HG03558 (cell line): ENCODE measurements around the gene DLX3.

ENCODE experiments used
- ATAC-seq: cut with Tn5 transposase; IDR thresholded peaks from one replicate; pipeline ENCODE4 v1.9.1; 2021; ENCODE audit warnings: moderate number of reproducible peaks; ENCODE audit not compliant: unreplicated experiment; ENCODE audit errors: extremely low read depth

The DLX3 gene

DNA sequence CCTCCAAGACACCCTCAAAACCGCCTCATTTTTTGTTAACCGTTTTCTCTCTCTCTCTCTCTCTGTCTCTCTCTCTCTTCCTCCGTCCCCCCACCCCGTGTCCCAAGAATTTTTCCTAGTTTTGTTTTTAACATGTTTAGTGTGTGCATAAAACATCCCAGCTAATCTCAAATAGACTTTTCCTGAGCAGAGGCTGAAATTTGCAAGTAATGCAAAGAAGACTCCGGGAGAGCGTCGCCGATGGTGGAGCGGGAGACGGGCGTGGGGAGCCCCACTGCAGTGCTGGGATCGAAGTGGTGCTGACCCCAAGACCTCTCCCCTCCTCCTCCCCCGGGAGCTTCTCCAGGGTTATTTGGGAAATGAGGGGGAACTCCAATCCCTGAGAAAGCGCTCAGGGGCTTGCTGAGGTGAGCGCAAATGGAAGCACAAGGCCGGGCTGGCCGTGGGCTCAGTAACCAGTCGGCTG is 30.7 kb downstream of the DLX3 start:
- ATAC-seq: no peak

DNA sequence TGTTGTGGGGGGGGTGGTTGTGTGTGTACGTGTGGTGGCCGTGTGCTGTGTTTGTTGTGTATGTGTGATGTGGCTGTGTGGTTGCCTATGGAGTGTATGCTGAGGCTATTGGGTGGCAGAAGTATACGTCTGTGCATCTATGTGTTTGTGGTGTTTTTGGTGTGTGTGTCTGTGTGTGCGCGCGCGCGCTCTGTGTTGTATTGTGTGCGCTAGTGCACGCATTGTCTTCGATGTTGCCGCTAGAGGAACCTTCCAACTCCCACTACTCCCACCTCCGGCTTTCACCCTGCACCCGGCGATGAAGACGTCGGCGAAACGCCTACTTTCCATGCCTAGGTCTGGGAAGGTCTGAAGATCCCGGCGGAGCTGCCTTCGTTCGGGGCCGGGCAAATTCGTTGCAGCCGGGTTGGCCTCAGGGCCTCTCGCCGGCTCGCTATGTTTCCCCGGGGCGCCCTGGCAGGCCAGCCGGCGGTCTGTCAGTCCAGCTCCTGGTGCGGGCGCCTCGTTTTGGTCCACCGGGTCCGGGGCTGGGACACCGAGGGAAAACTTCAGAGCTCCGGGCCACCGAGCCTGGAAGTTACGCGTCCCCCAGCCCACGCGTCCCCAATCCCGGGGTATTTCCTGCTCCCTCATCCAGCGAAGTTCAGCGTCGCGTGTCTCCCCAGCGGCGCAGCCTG is 31.3 kb downstream of the DLX3 start:
- ATAC-seq: no peak

DNA sequence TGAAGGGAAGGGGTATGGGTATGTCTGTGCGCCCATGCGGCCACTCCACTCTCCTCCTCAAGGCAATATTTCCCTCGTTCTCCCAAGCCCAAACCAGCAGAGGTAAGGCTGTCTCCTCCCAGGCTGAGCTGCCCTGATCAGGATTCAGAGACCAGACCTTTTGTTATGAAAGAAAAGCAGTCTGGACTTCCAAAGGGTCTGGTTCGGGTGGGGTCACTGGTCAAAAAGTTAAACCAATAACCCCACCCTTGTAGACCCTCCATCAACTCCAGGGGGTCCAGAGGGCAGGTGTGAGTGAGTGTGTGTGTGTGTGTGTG is 31.8 kb downstream of the DLX3 start:
- ATAC-seq: no peak

DNA sequence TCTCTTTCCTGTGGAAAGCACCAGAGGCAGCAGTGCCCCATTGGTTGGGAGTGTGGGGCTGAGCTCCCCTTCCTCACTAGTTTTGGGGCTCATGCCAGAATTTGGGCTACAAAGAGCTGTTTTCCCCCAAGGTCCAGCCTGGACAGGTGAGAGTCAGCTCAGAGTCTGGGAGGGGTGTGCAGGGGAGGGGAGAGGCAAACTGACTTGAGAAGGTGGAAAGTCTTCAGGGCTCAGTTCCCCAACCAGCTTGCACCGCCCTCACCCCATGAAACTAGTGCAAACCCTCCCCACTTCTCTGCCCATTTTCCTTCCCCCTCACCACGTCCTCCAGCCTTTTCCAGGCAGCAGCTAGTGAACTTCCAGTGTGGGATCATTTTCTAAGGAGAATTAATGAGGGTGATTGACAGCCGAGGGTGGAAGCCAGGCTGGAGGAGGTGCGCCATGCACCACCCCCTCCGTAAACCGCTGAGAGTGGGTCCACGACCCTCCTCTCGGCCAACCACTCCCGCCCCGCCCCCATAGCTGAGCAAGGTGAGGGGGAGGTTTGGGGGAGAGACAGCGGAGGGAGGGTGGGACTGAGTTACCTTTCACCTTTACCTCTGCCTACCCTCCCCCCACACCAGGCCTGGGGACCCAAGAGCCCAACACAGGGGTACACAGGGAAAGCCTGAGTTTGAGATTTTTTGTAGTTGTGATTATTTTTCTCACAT is 32.3 kb downstream of the DLX3 start:
- ATAC-seq: no peak

DNA sequence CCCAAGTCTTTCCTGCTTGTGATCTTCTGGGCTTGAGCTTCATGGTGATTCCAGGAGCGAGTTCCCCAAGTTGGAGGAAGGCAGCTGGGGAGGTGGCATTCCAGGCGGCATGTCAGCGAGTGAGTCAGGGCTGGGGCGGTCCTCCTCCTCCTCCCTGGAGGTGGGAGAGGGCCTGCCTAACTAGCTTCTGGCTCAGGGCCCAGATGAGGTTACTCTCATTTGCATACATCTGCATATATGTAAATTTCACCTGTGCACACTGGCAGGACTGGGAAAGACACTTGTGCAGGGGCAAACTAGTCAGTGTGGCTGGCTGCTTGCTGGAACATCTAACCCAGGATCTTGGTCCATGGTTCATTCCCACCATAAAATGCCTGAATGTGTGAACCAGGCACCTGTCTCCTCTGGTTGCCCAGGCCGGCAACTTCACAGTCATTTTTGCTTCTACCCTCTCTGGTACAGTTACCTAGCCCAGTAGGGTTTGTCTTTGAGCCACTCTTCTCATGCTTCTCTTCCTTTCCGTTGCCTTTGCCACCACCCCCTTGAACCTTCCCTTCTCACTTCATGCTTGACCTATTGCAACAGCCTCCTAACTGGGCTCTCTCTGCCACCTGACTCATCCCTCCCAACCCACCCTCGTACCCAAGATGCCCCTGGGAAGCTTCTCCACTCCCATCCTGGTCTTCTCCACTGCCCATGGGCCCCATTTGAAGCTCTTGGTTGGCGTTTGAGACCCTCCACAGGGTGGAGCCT is 35.7 kb downstream of the DLX3 start:
- no peak for ATAC-seq

DNA sequence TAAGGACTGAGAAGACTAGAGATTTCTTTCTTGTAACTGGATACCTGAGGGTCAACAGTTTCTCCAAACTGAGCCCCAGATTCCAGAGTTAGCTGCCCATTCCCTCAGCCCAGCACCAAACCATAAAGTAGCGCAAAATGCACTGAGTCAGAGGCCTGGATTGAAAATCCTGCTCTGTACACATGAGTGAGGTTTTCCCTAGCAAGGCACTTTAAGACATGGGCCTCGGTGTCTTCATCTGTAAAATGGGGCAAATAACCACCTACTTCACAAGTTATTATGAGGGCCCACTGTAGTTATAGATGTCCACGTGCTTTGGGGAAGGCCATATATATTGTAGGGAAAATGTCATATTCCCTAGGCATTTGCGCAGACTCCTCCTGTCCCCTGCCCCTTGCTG is 36.3 kb downstream of the DLX3 start:
- ATAC-seq: no peak

DNA sequence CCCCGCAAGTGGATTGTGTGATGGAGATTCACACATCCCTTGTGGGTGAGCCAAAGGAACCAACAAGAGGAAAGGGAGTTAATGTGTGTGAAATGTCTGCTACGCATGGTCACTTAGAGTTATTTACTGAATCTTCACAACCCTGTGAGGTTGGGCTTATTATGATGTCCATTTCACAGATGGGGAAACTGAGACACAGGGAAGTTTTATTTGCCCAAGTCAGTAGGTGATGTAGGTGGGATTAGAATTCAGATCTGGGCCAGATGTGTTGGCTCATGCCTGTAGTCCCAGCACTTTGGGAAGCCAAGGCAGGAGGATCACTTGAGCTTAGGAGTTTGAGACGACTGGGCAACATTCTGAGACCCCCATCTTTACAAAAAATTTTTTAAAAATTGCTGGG is 37.7 kb downstream of the DLX3 start:
- no peak for ATAC-seq

DNA sequence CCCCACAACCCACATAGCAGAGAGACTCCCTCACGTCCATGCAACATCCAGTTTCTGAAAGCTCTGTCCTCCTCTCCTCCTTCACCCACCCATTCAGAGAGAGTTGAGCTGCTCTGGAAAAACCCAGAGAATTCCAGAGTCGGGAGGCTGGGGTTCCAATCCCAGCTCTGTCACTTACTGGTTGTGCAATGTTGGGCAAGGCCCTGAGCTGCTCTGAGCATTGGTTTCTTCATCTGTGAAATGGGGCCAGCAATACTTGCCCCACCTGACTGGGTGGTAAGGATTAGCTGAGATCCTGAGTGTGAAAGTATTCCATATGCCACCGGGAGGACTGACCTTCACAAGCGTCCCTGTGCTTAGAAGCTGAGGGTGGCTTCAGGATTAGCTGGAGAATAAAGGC is 38.2 kb downstream of the DLX3 start:
- ATAC-seq: no peak

DNA sequence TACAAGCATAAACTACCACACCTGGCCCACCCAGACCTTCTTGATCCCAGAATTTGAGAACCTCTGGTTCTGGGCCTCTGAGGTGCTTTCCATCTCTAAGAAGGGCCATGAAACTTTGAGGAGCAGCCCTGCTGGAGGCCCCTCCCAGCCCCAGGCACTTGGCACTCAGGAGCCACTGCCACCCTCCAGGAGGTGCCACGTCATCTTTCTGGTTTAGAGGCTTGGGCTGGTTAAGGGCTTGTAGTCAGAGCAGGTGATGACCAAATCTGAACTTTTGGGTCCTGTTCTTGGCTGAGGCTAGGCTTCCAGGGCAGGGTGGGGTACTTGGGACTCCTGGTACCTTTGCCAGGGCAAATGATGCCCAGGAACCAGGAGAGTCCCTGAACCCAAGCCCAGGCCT is 39.9 kb downstream of the DLX3 start:
- no peak for ATAC-seq

DNA sequence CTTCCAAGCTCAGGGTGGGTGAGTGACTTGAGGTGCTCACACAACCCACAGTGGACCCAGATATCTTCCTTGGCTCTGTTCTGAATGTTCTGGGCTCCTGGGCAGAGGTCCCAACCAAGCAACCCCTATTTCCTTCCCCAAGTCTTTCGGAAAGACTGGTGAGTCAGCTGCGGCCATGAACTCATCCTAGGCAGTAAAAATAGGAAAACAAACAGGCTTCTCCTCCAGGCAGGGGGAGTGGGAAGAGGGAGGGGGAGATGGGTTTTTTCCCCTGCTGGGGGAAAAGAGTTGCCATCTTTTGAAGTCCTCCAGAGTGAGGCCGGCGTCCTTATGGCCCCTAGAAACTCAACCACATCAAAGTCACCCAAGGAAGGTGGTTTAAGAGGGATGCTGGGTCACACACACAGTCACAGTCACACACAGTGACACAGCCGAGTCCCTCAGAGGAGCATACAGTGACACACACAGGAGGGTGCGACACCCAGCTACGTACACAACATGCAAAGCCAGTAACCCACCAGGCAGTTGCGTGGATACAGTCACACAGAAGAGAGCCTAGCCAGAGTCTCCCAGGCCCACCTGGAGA is 42.0 kb downstream of the DLX3 start:
- no peak for ATAC-seq

DNA sequence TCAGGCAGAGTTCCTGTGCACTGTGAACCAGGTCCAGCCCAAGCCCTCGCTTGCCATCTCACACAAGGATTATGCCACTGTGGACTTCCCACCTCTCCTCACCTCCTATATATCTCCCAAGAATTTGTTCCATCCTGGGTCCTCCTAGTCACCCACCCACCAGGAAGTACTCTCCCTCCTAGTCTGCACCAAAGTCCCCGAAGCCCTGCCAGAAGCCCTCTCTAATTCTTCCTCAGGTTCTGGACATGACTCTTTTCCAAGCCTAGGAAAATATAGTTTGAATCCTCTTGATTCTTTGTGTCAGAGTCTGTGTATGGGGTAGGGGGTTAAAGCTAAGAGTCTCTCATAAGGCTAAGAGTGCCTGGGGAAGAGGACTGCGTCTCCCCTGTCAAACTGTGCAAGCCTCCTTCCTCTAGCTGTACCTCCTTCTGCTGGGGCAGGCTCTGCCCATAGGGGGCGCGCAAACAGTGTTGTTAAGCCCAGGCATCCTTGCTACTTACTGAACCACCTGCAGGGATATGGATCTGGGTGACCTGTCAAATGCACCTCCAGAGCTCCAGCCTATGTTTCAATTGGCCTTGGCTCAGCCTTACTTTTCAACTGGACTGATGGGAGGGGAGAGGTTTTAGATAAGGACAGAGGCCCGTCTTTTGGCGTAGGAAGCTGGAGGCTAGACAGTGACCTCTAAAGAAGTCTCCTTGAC is 42.7 kb downstream of the DLX3 start:
- no peak for ATAC-seq

DNA sequence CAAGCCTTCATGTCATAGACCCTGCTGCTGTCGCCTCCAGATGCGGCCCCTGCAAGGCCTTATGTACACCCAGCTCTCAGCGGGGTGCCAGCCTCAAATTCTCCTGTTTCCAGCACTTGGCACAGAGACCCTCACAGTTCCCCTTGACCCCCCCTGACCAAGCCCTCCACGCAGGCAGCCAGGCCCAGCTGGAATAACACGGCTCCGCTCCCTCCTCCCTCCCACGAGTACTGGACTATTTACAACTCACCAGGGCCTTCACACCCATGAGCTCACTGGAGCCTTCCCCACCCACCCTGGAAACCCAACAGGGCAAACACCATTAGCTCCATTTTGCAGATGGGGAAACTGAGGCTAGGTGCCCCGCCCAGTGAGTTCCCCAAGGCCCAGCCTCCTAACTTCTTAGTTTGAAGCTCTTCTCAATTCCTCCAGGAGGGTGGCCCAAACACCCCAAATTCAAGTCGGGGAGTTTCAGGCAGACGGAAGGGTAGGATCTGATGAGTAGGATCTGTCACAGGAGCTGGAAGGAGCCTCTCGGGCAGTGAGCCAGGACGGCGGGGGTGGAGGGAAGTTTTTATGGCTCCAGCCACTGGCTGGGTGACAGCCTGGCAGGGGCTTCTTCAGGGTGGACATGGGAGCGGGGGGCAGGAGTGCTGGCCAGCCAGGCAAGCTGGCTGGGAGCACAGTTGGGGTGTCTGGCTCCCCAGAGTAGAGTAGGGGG is 43.5 kb downstream of the DLX3 start:
- no peak for ATAC-seq

DNA sequence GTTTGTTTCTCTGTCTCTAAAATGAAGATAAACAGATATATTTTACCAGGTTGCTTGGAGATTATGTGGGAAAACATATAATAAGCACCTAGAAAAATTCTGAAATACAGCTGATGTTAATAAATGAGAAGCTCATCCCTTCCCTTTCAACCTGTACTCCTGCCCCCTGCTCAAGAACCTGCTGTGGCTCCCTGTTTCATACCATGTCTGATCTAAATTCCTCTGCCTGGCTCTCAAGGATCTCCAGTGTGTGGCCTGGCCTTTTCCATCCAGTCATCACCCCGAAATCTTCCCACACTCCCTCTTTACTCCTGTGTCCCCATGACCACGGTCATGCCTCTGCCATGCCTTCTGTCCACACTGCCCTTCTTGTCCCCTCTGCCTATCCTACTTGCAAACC is 45.4 kb downstream of the DLX3 start:
- ATAC-seq: no peak

DNA sequence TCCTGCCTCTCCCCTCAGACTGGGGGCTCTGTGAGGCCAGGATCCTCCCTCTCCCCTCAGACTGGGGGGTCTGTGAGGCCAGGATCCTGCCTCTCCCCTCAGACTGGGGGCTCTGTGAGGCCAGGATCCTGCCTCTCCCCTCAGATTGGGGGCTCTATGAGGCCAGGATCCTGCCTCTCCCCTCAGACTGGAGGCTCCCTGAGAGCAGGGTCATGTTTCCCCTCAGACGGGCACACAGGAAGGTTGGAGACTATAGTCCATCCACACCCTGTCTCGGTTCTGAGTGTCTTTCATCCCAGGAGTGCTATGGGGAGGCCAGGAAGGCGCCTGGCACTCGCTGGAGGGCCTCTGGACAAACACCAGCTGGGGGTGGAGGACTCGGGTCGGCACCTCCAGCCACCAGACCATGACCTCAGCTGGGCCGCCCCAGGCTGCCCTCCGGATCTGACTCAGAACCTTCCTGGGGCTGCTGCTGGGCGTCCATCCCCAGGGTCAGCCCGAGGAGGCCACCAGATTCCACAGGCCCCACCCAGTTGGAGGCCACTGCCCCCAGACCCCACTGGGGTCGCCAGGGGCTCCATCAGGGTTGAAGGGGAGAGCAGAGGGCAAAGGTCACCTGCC is 48.0 kb downstream of the DLX3 start:
- ATAC-seq: no peak

DNA sequence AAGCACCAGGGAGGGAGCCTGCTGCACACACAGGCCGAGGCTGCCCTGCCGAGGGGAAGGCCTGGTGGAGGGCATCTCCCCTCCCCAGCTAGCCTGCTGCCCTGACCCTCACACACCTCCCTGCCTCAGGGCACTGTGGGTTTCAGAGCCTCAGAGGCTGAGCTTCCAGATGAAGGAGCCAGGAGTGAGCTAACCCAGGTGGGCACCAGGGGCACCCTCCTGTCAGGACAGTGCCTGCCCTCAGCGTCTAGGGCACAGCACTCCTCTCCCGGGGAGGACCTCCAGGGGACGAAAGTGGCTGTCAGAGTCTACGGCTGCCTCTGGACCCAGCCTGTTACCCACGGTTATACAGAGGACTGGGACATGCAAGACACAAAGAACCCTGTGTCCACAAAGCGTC is 48.8 kb downstream of the DLX3 start:
- ATAC-seq: no peak

DNA sequence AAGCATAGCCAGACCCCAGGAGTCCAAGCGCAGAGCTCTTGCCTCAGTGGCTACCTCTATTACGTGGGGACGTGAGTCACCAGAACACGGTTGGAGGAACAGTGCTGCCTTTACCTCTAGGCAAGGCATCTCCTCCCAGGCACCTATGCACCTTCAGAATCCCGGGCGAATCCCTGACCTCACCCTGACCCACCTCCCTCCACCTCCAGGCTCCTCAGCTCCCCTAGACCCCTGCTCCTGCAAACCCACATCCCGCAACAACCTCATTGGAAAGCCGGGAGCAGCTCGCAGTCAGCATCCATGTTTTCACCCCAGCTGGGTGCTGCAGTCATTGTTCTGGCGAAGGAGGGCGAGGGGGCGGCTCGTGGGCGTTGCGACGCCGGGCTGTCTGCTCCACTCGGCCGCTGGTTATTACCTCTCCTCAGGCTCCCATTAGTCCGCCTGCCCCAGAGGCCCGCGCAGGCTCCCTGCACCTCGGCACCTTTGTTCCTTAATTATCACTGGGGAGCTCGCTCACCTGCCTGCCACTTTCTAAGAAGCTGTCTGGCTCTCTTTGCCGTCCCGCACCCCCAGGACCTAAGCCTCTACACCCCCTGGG is 50.7 kb downstream of the DLX3 start:
- no peak for ATAC-seq

DNA sequence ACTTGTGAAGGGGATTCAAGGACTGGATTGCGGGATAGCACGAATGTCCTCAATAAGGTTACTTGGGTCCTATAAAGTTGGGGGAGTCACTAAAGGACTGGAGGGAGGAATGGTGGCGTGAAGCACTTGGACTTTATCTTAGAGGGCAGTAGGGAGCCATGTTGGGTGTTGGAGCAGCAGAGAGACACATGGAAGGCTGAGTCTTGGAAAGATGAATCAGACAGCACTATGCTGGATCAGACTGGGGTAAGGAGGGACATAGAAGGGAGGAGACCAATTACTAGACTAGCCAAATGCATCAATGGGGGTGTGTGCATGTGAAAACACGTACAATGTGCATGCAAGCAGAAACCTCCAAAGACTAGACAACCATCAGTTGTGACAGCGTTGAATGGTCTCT is 52.1 kb downstream of the DLX3 start:
- ATAC-seq: no peak

DNA sequence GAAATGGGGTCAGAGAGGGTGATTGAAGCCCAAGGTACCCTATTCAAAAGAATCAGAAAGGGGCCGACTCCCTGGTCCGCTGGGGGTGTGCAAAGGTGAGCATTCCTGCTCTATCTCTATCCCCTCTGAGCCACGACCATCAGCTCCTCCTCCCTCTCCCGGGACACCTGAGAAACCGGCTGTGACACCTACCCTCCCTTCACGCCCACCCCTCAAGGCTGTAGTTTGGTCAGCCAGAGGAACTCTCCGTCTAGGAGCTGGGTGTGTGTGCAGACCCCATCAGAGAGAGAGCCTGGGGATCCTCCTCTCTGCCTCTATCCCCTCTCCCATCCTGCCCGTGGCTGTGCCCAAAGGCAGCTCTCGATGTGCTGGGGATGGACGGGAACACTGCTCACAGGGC is 53.6 kb downstream of the DLX3 start:
- no peak for ATAC-seq
